GM19452 (cell line): ENCODE measurements around the gene UBQLN1.

Source experiments
- ATAC-seq: cut with Tn5 transposase; IDR thresholded peaks from one replicate; pipeline ENCODE4 v1.9.1; 2021; ENCODE audit not compliant: unreplicated experiment

Gene UBQLN1

DNA sequence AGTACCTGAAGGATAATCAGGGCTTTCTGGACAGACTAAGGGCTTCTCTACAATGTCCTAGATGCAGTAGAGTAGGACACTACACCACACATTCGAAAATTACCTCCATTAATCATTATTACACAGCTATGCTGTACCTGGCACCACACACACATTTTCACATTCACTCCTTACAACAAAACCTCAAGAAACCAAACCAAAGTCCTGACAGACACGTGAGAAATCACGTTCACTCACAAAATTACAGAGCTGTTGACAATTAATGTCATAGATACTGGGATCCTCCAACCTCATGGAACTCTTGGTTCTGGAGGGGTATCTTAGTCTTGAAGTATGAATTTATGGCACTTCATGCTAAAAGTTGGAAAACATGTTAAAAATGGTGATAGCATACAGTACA, 16.3 kb downstream of the UBQLN1 start:
- ATAC-seq, result no peak

DNA sequence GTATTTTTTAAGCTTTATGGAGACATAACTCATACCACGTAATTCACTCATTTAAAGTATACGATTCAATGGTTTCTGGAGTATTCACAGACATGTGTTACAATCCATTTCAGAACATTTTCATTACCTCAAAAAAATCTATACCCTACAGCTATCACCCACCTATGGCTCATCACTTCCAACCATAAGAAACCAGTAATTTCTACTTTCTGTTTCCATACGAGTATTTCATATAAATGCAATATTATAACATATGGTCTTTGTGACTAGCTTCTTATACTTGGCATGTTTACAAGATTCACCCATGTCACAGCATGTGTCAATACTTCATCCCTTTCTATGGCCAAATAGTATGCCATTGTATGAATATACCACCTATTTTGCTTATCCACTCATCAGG, 18.8 kb downstream of the UBQLN1 start:
- ATAC-seq, result no peak

DNA sequence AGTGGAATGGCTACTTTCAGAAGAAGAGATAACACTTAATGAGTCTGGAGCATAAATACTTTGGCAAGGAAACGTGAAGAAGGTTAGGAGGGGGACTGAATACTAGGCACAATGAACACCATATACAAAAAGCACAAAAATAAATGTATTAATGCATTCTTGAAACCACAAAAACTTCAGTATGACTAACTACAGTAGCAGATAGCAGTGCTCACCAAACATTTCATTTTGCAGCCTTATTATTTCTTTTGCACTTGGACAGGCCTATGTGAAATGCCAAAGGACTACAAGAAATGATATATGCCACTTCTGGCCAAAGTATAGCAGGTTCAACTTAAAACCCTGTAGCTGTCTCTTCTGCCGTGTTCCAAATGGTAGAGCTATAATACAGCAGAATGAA, 26.3 kb downstream of the UBQLN1 start:
- ATAC-seq, result no peak

DNA sequence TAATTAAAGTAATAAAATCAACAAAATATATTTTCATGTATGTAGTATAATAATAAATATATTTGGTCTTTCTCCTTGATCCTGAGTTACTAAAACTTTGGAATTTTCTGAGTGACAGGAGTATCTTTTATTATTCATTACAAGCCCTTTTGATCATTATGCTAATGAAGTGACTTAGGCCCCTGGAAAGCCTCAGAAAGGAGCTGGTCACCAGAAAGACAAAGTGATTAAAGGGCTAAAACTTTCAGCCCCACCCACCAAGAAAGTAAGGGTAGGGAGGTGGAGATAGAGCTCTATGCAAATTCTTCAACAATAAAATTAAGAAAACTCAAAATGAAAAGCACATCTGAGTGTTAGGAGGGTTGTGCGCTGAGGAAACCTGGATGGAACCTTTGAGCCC, 27.5 kb downstream of the UBQLN1 start:
- ATAC-seq, result no peak

DNA sequence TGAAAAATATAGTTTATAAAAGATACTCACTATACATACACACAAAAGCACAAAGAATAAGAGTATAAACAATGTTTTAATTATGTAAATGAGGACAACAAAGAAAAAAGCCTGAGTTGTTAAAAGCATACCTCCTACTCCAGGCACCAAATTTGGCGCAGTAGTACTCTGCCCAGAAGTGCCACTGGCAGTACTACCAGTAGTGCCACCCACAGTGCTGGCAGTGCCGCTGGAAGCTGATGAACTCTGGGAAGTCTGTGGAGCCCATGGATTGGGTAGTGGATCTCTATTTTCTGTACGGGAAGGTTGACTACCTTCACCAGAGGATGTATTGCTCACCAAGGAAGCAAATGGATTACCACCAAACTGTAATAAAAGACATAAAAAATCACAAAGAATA, 30.2 kb downstream of the UBQLN1 start:
- no peak for ATAC-seq

DNA sequence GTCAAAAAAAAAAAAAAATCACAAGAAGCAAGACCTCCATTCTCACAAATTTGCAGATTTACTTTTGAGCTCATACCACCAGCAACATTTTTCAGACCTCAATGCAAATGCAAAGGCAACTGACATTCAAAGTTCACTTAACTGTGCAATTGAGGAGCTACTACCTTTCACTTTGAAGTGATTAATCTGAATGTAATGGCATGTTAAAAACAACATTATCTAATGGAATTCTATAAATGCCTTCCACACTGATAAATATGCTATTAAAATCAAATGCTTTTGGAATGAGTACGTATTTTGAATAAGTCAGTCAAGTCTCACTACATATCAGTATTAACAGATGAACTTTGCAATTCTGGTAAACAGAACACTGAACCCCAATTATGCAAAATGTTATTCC, 32.3 kb downstream of the UBQLN1 start:
- ATAC-seq, result no peak

DNA sequence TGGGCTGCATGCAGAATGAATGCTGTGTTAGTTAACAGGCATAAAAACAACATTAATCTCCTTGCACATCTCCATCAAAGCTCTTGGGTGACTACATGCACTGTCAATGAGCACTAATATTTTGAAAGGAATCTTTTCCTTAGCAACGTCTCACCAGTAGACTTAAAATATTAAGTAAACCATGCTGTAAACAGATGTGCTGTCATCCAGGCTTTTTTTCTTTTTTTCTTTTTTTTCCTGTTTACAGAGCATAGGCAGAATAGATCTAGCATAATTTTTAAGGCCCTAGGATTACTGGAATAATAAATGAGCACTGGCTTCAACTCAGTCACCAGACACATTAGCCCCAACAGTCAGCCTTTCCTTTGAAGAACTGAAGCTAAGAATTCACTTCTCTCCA, 36.3 kb downstream of the UBQLN1 start:
- no peak for ATAC-seq

DNA sequence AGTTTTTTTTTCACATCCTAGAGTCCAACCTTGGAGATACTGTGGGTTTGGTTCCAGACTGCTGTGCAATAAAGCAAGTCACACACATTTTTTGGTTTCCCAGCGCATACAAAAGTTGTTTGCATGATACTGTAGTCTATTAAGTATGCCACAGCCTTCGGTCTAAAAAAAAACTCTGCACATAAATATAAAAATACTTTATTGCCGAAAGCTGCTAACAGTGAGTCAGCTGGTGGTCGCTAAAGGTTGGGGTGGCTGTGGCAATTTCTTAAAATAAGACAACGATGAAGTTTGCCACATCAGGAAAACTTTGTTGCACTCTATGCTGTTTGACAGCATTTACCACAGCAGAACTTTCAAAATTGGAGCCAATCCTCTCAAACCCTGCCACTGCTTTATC, 37.4 kb downstream of the UBQLN1 start:
- ATAC-seq, result no peak

DNA sequence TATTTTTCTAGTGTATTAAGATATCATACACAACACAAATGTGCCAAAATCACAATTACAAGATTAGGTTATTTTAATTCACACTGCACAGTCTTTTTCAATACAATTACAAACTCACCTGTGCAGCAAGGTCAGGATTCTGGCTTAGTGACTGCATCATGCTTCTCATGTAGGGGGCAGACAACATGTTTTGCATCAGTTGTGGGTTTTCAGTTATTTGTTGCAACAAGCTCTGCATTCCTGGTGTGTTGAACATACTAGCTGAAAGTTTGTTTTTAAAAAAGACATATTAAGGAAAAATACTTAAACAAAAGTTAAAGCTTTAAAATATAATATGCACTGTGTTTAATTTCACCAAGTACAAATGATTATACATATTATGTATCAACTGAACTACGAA, 38.7 kb downstream of the UBQLN1 start:
- no peak for ATAC-seq

DNA sequence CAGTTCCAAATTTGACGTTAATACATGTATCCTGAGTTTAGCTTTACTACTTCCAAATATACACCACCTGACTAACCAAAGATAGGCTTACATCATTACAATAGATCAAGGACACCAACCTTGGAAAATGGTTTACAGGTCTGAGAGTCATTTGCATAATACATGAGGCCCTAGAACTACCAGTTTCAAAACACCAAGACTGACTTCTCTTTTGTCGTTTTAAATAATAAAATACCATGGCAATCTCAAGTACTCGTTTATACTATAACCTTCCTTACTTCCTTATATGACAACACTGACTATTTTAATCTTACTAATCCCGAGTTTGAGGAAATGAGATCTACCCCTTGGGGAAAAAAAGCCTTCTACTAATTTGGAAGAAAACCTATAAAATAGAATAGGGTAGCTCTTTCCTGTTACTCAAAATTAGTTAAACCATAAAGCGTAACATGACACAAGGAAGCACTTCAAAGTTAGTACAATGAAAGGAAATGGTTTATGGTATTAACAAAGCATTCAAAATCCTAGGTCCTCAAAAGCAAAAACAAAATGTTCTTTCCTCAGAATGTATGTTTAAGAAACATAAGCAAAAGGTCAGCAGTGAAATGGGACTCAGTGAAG, 42.1 kb downstream of the UBQLN1 start:
- peak; percentile 80 for ATAC-seq

DNA sequence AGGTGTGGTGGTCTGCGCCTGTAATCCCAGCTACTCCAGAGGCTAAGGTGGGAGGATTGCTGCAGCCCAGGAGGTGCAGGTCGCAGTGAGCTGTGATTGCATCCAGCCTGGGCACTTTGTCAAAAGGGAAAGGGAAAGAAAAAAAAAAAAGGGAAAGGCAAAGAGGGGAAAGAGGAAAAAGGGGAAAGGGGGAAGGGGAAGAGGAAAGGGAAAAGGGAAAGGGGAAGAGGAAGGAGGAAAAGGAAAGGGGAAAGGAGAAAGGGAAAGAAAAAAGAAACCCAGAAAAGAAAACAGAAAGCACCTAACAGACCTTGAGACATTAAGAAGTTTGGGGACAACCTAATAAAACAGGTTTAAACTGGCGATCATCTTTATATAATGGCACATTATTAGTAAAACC, 44.8 kb downstream of the UBQLN1 start:
- ATAC-seq, result no peak

DNA sequence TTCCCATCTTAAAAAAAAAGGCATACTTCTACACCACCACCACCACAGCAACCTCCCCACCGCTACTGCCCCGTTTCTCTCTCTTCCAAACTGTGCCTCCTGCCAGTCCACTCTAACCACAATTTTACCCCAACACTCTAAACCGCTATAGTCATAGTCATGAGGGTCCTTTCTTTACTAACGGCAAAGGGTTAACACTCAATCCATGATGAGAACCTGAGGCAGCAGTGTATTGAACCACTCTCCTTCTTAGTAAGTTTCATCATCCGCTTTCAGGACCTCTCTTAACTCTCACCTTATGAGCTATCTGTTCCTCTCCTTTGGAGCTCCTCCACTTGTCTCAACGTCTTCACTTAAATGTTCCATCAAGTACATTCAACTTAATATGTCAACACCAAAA, 50.8 kb downstream of the UBQLN1 start:
- no peak for ATAC-seq

DNA sequence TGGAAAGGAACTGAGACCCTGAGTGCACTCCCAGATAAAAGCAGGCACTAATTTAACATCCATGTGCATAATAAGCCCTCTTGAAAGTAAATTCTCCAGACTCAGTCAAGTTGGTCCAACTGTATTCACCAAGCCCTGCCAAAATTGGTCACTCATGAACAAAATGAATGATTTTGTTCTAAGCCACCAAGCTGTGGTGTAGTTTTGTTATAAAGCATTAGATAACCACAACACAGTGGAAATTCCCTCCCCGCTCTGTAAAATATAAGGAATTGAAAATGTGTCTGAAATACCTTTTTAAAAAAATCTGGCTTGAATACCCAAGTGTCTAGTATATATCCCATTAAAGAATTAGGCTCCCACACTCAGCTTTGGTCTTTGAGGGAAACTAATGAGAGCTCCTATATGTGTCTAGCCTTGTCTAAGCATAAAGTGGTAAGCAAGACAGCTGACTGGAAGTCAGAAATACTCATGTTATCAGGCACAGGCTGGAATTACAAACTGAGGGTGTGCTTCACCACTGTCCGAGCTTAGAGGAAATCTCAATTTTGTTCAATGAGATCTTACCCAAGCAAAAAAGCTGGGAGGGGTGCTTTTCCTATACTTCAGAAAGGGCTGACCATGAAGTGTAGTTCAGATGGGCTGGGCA, 51.6 kb downstream of the UBQLN1 start:
- ATAC-seq, result peak; percentile 54

DNA sequence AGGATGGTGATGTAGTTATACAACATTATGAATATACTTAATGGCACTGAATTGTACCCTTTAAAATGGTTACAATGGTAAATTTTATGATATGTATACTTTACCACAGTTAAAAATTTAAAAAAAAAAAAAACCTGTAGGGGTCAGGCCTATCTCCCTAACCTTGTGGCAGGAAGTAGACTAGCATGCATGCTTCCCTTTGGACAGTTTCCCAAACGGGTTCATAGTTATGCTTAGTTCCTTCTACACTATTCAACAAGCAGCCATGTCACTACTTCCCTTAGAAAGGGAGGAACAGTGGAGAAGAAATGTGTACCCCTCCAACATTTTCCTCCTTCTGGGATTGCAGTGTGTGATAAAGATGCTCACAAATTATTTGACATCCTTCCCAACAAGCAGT, 52.3 kb downstream of the UBQLN1 start:
- no peak for ATAC-seq

DNA sequence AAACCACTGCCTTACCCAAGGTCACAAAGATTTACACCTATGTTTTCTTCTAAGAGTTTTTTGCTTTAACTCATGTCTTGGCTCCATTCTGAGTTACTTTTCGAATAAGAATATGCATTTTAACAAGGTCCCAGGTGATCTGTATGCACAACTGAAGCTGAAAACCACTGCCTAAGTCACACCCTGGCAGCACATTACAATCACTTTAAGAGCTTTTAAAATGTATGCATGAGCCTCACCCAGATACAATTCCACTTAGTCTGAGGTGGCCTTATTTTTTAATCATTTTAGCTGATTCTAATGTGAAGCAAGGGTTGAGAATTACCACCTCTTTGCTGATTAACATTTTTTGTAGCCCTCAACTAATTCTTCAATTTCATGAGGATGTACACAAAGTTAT, 55.3 kb downstream of the UBQLN1 start:
- ATAC-seq, result no peak

DNA sequence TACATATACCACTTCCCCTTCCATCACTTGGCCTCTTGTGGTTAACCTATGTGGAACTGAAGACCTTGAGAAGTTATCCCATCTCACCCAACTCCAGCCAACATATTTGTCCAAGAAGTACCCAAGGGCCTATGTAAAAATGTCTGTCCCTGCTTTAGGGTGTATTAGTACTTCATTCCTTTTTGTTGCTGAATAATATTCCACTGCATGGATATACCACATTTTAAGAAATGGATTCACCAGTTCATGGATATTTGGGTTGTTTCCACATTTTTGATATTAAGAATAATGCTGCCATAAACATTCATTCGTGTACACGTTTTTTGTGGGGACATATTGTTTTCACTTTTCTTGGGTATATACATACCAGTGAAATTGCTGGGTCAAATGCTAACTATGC, 56.2 kb downstream of the UBQLN1 start:
- ATAC-seq, result no peak

DNA sequence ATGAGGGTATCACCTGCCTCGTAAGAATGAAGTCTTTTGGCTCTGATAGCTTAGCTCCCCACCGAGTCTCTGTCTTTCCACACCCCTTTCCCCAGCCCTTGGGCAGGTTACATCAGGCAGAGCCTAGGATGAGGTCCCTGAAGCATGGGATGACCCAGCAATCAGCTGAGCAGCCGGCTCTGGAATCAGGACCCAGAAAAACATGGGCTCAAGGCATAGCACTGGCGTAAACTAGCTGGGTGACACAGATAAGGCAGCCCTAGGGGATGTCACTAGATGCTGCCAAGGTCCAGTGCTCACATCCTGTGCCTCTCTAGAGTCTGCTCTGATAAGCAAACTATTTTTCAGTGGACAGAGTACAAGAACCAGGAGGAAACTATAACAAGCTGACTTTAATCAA, 58.2 kb downstream of the UBQLN1 start:
- no peak for ATAC-seq

DNA sequence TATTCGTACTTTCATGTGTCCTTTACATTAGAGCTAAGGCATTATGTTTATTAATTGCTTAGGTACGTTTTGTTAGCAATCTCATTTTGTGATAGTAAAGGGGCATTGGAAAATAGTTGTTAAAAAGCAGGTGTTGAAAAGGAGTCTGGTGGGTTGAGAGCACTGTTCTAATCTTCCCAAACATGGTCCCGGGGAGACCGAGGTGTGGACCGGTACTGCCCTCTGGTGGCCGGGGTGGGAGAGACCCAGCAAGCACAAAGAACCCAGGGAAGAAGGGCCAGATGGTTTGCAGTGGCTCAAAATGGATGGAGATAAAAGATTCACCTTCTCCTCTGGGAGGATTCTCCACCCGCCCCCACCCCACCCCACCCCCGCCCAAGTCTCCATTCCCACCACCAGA, 58.7 kb downstream of the UBQLN1 start:
- peak; percentile 59 for ATAC-seq

DNA sequence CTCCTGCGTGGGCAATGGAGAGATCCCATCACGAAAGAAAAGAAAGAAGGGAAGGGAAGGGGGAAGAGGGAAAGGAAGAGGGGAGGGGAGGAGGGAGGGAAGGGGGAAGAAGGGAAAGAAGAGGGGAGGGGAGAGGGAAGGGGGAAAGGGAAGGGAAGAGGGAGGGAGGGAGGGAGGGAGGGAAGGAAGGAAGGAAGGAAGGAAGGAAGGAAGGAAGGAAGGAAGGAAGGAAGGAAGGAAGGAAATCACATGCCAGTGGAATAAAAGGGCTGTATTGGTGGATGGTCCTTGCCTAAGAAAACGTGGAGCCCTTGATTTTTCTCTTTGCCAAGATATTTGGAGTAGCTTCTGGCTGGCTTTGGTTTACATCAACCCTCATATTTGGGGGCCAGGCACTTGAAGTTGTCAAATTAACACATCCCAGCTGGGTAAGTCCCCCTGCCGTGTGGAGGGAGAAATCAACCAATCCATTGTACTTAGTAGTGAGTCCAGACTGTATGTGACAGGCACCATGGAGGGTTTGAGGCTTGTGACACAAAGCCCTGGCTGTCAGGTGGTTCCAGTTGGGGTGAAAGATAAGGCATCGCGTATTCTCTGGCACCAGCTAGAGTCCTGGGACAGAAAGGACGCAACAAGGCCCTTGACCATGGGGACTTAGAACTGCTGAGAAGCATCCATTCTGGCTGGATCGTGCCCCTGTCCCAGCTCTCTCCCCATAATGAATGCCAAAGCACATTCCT, 61.1 kb downstream of the UBQLN1 start:
- no peak for ATAC-seq

DNA sequence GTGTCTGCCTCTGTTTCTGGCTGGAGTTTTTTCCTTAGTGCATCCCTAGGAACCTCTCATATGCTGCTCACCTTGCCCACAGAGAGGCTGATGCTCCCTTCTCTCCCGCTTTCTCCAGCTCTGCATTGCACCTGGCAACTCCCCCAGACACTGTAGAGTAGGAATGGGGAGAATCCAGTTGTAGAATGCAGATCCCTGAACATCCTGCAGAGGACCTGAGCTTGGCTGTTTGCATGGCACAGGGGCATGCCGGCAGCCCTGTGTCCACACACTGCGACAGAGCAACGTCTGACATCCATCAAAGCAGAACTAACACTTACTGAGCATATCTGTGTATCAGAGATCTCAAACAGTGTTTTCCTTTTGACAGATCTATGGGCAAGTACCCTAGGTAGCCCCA, 65.0 kb downstream of the UBQLN1 start:
- no peak for ATAC-seq

DNA sequence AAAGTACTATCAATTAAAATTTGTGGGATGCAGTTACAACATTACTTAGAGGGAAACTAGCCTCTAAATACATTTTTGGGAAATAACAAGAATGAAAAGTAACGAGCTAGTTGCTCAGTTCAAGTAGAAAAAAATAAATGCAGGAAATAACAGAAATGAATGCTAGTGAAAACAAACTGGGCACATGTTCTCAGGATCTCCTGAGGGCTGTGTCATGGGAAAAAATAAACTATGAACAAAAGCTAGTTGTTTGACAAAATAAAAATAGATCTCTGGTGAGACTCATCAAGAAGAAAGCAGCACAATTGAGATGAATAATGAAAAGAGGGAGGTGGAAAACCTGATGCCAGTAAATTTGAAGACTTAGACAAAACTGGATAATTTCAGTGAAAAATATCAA, 68.5 kb downstream of the UBQLN1 start:
- ATAC-seq, result no peak

DNA sequence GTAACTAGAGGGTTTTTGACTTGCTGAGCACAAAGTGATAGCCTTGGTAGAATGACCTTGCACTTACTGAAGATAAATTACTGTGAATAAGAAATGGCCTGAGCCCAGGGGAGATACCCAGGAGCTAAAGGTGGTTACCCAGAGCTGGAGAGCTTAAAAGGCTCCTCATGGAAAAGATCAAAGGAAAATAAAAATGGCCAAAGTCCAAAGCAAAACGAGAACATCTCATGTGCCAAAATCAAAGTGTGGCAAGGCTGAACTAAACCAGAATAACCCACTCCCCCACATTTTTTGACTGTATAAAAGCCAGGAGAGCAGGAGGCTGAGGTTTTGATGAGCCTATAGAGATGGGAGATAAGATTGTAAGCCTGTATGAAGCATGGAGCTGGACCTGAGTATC, 70.4 kb downstream of the UBQLN1 start:
- no peak for ATAC-seq

DNA sequence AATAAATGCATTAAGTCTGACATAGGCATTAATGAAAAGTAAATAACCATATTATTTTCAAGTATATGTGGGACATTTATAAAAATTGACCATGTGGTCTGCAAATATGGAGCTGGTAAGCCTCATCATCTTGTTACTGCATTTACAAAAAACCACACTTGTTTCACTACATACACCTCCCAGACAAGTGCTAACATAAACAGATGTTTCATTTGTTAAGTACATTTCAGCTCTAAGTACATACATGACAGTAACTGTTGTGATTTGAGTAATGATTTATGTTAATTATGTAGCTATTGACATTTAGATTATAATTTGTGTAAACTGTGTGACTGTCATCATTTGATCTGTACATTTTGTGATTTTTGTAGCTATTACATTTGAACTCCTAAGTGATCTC, 70.9 kb downstream of the UBQLN1 start:
- ATAC-seq, result no peak
